ENCODE measurements around the gene PRDX4.
A peak's percentile ranks its signal among the peaks of the same experiment; 100 is the strongest.

- TF ChIP-seq, protein P1, sequence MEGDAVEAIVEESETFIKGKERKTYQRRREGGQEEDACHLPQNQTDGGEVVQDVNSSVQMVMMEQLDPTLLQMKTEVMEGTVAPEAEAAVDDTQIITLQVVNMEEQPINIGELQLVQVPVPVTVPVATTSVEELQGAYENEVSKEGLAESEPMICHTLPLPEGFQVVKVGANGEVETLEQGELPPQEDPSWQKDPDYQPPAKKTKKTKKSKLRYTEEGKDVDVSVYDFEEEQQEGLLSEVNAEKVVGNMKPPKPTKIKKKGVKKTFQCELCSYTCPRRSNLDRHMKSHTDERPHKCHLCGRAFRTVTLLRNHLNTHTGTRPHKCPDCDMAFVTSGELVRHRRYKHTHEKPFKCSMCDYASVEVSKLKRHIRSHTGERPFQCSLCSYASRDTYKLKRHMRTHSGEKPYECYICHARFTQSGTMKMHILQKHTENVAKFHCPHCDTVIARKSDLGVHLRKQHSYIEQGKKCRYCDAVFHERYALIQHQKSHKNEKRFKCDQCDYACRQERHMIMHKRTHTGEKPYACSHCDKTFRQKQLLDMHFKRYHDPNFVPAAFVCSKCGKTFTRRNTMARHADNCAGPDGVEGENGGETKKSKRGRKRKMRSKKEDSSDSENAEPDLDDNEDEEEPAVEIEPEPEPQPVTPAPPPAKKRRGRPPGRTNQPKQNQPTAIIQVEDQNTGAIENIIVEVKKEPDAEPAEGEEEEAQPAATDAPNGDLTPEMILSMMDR (IDR thresholded peaks at IDR 0.05; ENCODE audit: control extremely low read depth in 1 of 3, insufficient read depth in 1 of 3, low read depth in 1 of 3, low read length in 3 of 3), result no peak
- peak; percentile 88 for TF ChIP-seq CEBPB (IDR thresholded peaks at IDR 0.05; ENCODE audit: low read depth, low read length)
- no peak for TF ChIP-seq SIN3A (conservative IDR thresholded peaks at IDR 0.05 in 1 of 2, IDR thresholded peaks at IDR 0.05 in 1 of 2; ENCODE audit: low read depth in 1 of 2, low read length in 2 of 2)
- no peak for TF ChIP-seq RAD21 (IDR thresholded peaks at IDR 0.05 in 1 of 2, conservative IDR thresholded peaks at IDR 0.05 in 1 of 2; ENCODE audit: low read depth in 2 of 2, low read length in 2 of 2)
- no peak for TF ChIP-seq EP300 (IDR thresholded peaks at IDR 0.05; ENCODE audit: borderline replicate concordance in 1 of 2, low read depth in 2 of 2, low read length in 2 of 2)
- peak; percentile 56; the same call in 1 of the 2 replicates for TF ChIP-seq POLR2AphosphoS5 (IDR thresholded peaks at IDR 0.05; ENCODE audit: low read depth, low read length)
- TF ChIP-seq MAFK (IDR thresholded peaks at IDR 0.05; ENCODE audit: low read depth, low read length), result no peak
- no peak for TF ChIP-seq FOSL1 (IDR thresholded peaks at IDR 0.05; ENCODE audit: insufficient read depth, low read depth, low read length)
Measured at GRCh38 chrX:23667239-23668177, at the start of gene PRDX4.

All from H1 (cell line).